Progenitor cell of endocrine pancreas (in vitro differentiated cells): ENCODE data around the gene CHMP1A. TPM values are rescaled to one million over a fixed set of nuclear protein-coding genes. Genes with fewer than 3 reads are reported as not detected.

Experiments used
- DNase-seq: peaks from one replicate; pipeline ENCODE4 v3.0.0; 2021; ENCODE audit warnings: low spot score; ENCODE audit not compliant: unreplicated experiment
- H3K27ac Mint-ChIP-seq: 2 replicates; pipeline ENCODE4 v1.8.0; 2021; ENCODE audit warnings: mild to moderate bottlenecking, moderate library complexity, mixed read lengths
- H3K27me3 Mint-ChIP-seq: 2 replicates; pipeline ENCODE4 v1.8.0; 2021; ENCODE audit warnings: mixed read lengths
- H3K36me3 Mint-ChIP-seq: 2 replicates; pipeline ENCODE4 v1.8.0; 2022; ENCODE audit warnings: mixed read lengths; ENCODE audit not compliant: insufficient read depth
- H3K4me1 Mint-ChIP-seq: 2 replicates; pipeline ENCODE4 v1.8.0; 2021; ENCODE audit warnings: low read depth, mixed read lengths
- H3K4me3 Mint-ChIP-seq: 2 replicates; pipeline ENCODE4 v1.8.0; 2021; ENCODE audit warnings: low read depth, mild to moderate bottlenecking, moderate library complexity, mixed read lengths
- H3K9me3 Mint-ChIP-seq: 2 replicates; pipeline ENCODE4 v1.8.0; 2021; ENCODE audit warnings: low read depth, mixed read lengths
- total RNA-seq: library from RNA; stranded (reverse); gene quantifications from 2 replicates; pipeline ENCODE4 v1.2.1, GENCODE V29; 2021
- TF ChIP-seq, protein P1 (sequence below): fragments of 200-600 bp; sonication (generic); IDR thresholded peaks from one replicate; pipeline ENCODE4 v1.5.0; 2021; ENCODE audit warnings: antibody characterized with exemption, mild to moderate bottlenecking; ENCODE audit not compliant: unreplicated experiment

Gene CHMP1A
- total RNA-seq, 1 donor from 2014 or later, result 105 TPM

DNA sequence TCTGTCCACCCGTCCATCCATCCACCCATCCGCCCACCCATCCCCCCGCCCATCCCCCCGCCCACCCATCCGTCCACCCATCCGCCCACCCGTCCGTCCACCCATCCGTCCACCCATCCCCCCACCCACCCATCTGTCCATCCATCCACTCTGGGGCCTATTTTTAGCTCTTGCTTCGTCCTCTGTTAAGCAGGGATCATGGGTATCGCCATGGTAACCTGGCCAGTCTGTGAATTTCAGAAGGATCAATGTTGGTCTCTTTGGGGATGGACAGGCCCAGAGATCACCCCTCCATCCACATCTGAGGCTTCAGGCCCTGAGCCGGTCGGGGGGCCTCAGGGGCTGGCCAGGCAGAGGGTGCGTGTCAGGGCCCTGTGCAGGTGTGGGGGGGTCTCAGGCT is 59.3 kb downstream of the CHMP1A start:
- TF ChIP-seq, protein P1, sequence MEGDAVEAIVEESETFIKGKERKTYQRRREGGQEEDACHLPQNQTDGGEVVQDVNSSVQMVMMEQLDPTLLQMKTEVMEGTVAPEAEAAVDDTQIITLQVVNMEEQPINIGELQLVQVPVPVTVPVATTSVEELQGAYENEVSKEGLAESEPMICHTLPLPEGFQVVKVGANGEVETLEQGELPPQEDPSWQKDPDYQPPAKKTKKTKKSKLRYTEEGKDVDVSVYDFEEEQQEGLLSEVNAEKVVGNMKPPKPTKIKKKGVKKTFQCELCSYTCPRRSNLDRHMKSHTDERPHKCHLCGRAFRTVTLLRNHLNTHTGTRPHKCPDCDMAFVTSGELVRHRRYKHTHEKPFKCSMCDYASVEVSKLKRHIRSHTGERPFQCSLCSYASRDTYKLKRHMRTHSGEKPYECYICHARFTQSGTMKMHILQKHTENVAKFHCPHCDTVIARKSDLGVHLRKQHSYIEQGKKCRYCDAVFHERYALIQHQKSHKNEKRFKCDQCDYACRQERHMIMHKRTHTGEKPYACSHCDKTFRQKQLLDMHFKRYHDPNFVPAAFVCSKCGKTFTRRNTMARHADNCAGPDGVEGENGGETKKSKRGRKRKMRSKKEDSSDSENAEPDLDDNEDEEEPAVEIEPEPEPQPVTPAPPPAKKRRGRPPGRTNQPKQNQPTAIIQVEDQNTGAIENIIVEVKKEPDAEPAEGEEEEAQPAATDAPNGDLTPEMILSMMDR, result no peak
- no peaks in the 10 kb centered on the region for H3K36me3 Mint-ChIP-seq
- peaks cover 2% of the 10 kb centered on the region for H3K4me1 Mint-ChIP-seq
- peaks cover 4% of the 10 kb centered on the region for H3K27me3 Mint-ChIP-seq
- H3K9me3 Mint-ChIP-seq, result no peaks in the 10 kb centered on the region
- DNase-seq, result no peak
- no peak overlapping the region for H3K4me3 Mint-ChIP-seq
- H3K27ac Mint-ChIP-seq, result no peak overlapping the region

DNA sequence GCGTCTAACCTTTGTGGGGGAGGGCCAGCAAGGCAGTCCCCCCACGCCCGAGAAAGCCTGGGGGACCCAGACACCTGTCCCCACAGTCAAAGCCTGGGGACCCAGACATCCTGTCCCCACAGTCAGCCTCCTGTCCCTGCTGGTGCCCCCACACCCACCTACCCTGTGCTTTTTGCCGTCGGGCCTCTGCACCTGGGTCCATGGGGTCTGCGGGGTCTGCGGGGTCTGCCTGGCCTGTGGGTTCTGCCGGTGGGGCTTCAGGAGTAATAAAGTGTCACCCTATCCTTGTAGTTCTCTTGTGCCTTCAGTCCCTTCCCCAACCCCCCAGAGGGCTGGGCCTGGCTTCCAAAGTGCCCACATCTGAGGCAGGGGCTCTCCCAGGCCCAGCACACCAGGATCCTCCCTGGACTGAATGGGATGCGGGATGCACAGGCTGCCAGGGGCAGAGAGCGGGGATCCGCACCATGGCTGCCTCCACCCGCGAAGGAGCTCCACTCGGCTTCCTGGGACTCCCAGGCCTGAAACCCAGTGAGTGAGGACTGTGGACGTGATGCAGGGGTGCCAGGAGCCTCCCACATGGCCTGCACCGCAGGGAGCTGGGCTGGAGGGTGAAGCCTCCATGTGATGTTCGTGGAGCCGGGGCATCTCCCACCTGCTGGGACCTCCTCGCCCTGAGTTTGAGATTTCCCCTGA is 60.4 kb downstream of the CHMP1A start:
- Mint-ChIP-seq H3K9me3 (no peaks in the 10 kb centered on the region), H3K4me1 (no peaks in the 10 kb centered on the region), H3K4me3 (no peak overlapping the region), H3K36me3 (no peaks in the 10 kb centered on the region), H3K27me3 (no peaks in the 10 kb centered on the region), H3K27ac (no peak overlapping the region)
- no peak for DNase-seq
- TF ChIP-seq, protein P1, result no peak

DNA sequence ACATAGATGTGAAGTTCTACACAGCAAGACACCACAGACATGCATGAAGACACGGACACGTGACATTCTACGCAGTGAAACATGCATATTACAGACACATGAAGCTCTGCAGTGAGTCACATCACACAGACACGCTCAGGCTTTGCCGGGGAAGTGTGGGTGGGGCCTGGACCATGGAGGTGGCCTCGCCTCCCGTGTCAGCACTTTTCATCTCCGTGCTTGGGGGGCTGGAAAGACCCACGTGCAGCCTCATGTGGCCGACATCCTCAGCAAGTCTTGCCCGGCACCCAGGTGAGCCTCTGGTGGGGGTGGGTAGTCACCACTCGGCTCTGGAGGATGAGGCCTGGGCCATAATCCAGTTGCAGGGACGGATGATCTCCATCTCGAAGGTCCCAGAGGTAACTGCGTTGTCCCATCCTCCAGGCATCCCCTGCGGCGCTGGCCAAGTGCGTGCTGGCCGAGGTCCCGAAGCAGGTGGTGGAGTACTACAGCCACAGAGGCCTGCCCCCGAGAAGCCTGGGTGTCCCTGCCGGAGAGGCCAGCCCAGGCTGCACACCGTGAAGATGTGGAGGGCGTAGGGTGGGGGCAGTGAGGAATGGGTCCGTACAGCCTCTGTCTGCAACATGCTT is 61.3 kb downstream of the CHMP1A start:
- no peaks in the 10 kb centered on the region for H3K9me3 Mint-ChIP-seq

DNA sequence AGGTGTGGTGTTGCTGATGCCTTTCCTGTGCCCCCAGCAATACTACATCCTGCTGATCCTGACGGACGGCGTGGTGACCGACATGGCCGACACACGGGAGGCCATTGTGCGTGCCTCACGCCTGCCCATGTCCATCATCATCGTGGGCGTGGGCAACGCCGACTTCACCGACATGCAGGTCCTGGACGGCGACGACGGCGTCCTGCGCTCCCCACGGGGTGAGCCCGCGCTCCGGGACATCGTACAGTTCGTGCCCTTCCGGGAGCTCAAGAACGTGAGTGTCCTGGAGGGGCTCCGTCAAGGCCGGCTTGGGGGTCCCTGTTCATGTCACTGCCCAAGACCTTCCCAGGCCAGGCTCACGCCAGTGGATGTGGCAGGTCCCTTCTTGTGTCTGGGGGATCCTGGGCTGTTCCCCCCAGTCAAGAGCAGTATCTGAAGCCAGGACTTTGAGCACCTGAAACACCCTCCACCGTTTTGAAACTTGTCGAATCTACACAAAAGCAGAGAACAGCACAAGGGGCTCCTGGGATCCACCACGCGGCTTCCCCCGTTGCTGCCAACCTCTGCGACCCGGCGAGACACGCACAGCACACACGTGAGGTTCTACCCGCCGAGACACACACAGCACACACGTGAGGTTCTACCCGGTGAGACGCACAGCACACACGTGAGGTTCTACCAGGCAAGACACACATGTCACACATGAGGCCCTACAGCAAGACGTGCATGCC is 62.0 kb downstream of the CHMP1A start:
- DNase-seq, result no peak
- Mint-ChIP-seq H3K27ac (no peak overlapping the region), H3K4me3 (no peak overlapping the region), H3K36me3 (no peaks in the 10 kb centered on the region), H3K9me3 (no peaks in the 10 kb centered on the region), H3K27me3 (no peaks in the 10 kb centered on the region), H3K4me1 (no peaks in the 10 kb centered on the region)
- TF ChIP-seq, protein P1, result no peak

More for the DNA sequence above, 61.3 kb downstream of the CHMP1A start:
- Mint-ChIP-seq H3K27me3 (no peaks in the 10 kb centered on the region), H3K36me3 (no peaks in the 10 kb centered on the region), H3K4me1 (no peaks in the 10 kb centered on the region), H3K4me3 (no peak overlapping the region), H3K27ac (no peak overlapping the region)
- TF ChIP-seq, protein P1, result no peak
- DNase-seq, result no peak

Other genes with a start within 250 kb of the CHMP1A start
- gene ANKRD11, start 167.1 kb downstream of the CHMP1A start, total RNA-seq, result 178 and 183 TPM in 2 replicates
- gene SPG7, start 149.3 kb downstream of the CHMP1A start, total RNA-seq, result 183 and 184 TPM in 2 replicates
- gene RPL13, start 97.0 kb downstream of the CHMP1A start, total RNA-seq, result 1,643 and 1,699 TPM in 2 replicates
- 0.41 and 0.84 TPM in 2 replicates for gene CPNE7, start 82.0 kb downstream of the CHMP1A start, total RNA-seq
- 29.6 and 36.3 TPM in 2 replicates for gene DPEP1, start 44.1 kb downstream of the CHMP1A start, total RNA-seq
- 33.4 and 38.4 TPM in 2 replicates for gene SPATA33, start 128 bp upstream of the CHMP1A start, total RNA-seq
- gene CDK10, start 29.0 kb upstream of the CHMP1A start, total RNA-seq, result 183 and 192 TPM in 2 replicates
- gene SPATA2L, start 44.0 kb upstream of the CHMP1A start, total RNA-seq, result 14.0 and 15.5 TPM in 2 replicates
- 17.4 and 17.9 TPM in 2 replicates for gene VPS9D1, start 63.2 kb upstream of the CHMP1A start, total RNA-seq
- 22.5 and 25.0 TPM in 2 replicates for gene ZNF276, start 63.8 kb upstream of the CHMP1A start, total RNA-seq
- 74.5 and 81.6 TPM in 2 replicates for gene FANCA, start 158.9 kb upstream of the CHMP1A start, total RNA-seq
- gene SPIRE2, start 170.8 kb upstream of the CHMP1A start, total RNA-seq, result 24.2 TPM in 2 replicates
- gene TCF25, start 215.9 kb upstream of the CHMP1A start, total RNA-seq, result 177 and 199 TPM in 2 replicates